ENCODE data around the gene MCUR1.
"Not testable (repeated sequence)": the region's sequence is repeated elsewhere in the genome, so short reads cannot be mapped to it uniquely, and the experiment has no call there.

The MCUR1 gene

DNA sequence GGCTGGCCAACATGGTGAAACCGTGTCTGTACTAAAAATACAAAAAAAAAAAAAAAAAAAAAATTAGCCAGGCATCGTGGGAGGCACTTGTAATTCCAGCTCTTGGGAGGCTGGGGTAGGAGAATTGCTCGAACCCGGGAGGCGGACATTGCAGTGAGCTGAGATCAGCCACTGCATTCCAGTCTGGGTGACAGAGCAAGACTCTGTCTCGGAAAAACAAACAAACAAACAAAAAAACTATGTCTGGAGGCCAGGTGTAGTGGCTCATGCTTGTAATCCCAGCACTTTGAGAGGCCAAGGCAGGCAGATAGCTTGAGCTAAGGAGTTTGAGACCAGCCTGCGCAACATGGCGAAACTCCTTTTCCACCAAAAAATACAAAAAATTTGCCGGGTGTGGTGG is 38.9 kb downstream of the MCUR1 start:
- DNase-seq = not testable (repeated sequence)

DNA sequence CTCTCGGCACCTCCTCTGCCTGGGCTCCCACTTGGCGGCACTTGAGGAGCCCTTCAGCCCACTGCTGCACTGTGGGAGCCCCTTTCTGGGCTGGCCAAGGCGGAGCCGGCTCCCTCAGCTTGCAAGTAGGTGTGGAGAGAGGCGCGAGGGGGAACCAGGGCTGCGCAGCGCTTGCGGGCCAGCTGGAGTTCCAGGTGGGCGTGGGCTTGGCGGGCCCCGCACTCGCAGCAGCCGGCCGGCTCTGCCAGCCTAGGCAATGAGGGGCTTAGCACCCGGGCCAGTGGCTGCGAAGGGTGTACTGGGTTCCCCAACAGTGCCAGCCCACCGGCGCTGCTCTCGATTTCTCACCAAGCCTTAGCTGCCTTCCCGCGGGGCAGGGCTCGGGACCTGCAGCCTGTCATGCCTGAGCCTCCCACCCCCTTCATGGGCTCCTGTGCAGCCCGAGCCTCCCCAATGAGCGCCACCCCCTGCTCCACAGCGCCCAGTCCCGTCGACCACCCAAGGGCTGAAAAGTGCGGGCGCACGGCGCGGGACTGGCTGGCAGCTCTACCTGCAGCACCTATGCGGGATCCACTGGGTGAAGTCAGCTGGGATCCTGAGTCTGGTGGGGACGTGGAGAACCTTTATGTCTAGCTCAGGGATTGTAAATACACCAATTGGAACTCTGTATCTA is 41.9 kb downstream of the MCUR1 start:
- not testable (repeated sequence) for DNase-seq

DNA sequence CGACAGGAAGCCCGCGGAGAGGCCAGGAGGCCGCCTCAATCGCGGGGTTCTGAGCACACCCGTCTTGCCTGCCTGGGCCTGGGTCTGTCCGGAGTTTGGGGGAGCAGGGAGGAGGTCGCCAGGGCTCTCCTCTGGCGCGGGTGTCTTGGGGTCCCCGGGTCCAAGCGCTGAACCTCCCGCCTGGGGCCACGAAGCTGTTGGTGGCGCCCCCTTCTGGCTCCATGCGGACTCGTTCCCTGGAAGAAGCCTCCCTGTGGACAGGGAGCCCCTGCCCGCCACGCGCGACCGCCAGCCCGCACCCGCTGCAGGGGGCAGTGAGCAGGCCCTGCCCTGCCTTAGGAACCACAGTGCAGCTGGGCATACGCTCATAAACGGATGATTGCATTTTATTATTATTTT is 44.7 kb downstream of the MCUR1 start:
- no peak for DNase-seq

DNA sequence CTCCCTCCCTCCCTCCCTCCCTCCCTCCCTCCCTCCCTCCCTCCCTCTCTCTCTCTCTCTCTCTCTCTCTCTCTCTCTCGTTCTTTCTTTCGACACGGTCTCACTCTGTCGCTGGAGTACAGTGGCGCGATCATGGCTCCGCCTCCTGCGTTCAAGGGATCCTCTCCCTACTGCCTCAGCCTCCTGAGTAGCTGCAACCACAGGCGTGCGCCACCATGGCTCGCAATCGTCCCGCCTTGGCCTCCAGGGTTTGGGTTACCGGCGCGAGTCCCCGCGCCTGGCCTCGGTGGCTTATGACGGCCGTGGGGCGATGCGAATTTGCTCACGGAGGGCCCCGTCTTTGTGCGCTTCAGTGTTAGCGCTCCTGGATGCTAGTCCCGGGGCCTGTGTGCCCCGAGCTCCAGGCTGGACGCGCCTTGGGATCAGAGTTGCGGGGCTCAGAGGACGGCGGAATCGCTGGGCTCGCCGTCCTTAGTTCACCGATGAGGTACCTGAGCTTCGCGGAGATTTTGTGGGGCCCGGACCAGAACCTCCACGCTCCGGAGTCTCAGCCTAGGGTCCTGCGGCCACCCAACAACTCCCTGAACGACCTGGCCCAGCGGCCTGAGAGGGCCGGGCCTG is 45.2 kb downstream of the MCUR1 start:
- no peak for DNase-seq

DNA sequence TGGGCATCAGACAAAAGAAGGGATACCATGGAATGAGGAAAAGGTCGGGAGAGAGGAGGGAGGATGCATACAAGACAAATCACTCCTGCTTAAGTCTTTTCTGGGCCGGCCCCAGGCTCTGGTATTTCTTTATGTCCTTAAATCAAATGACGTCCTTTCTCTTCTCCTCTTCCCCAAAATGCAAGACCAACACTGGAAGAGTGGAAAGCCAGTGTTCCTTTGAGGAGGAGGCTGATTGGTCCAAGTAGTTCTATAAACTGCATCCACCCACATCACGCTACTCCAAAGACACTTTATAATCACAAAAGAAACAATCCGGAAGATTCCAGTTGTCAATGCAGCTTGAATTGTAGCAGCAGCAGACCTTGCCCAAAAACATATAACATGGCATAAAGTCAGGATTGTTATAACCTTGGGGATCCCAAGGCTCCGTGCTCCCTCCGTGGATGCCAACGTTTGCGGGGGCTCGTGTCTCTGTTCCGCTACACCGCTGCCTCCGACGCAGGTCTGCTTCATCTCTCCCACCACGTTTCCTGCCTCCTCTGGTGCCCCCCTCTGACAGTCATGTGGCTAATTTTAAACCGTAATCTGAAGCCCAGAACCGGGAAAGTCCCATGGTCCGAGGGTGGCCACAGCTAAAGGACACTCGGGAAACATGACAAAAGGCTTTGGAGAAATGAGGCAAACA is 47.1 kb downstream of the MCUR1 start:
- peak; percentile 31 for DNase-seq

DNA sequence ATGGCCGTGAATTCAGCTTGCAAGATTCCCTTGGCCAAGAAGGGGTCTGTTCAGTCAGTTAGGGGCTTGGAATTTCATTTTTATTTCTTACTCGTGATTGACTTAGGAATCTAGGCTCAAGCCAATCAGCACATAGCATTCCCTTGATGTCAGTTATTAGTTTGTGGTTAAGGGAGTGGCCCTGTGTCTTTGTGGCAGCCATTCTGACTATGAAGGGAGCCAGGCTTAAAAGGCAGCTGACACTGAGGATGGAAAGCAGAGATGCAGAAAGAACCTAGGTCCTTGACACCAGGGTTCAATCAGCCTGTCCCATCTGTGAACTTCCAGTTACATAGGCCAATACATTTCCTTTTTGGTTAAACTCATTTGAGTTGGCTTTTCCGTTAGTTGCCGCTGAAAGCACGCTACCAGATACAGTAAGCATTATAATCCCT is 48.1 kb downstream of the MCUR1 start:
- no peak for DNase-seq

DNA sequence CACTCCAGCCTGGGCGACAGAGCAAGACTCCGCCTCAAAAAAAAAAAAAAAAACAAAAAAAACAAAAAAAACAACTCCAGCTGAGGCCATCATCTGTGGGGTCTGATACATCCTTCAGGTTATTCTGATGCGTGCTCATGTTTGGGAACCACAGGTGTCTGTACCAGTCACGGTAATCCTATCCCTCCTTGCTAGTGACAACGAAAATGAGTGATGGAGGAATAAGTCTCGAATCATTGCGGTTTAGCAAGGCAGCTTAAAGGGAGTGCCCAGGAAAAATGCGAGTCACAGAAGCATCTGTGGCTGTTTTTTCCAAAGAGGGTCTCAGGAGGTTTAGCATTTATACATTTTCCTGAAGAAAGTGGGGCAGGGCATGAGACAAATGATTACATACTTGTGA is 48.8 kb downstream of the MCUR1 start:
- DNase-seq = no peak

DNA sequence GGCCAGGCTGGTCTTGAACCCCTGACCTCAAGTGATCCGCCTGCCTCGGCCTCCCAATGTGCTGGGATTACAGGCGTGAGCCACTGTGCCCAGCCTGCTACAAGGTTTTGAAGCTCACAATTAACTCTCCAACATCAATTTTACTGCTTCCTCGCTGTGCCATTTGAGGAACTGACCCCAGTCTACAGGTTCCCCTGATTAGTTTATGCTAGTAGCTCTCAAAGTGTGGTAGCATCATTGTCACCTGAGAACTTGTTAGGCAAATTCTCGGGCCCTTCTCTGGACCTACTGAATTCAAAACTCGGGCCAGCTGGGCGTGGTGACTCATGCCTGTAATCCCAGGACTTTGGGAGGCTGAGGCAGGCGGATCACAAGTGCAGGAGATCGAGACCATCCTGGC is 49.4 kb downstream of the MCUR1 start:
- no peak for DNase-seq

DNA sequence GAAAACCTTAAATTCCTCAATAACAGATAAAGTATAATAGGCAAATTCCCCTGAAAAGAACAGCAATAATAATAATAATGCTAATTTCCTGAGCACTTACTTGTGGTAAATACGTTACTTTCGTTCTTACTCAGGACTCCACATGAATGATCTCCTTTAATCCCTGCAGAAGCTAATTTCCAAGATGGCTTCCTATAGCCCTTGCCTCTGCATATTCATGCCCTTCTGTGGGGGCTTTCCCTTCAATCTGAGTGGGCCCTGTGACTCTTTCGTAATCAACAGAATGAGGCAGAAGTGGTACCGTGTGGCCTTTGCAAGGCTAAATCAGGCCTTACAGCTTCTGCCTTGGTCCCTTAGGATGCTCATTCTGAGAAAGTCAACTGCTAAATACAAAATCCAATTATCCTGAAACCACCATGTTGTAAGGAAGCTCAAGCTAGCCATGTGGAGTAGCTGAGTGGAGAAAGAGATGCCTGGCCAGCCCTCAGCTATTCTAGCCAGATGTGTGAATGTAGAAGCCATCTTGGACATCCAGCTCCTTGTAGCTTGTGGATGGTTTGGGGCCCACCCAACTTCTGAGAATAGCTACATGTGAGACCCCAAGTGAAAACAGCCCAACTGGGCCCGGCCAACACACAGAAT is 50.5 kb downstream of the MCUR1 start:
- no peak for DNase-seq

DNA sequence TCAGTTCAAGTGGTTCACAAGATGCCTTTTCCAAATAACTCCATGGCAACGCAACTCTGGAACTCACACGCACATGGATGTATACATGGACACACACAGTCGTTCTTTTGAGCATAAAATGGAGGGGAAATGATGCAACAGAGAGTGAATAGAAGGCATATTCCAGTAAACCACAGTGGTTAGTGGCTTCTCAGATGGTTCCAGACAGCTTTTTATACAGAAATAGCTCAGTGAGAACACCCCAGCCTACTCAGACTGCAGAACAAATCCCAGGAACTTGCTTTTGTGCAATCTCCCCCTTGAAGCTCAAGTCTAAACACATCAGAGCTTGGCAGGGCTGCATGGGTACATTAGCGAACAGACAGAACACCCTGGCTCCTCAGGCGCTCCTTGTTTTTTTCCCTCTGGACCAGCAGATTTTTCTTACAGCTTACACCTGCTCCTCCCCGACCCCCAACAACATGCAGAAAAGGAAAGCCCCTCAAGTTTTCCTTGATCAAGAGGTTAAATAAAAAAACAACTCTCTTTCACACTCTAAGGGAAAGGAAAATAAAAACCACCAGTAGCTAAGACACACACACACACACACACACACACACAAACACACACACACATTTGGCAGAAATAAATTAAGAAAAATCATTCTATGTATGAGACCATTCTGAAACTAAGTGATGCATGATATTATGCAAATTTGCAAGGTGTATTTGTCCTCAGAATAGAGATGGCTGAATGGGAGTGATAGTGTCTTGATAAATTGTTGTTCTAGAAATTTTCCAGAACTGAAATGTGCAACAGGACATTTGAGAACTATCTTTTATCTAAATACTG is 51.5 kb downstream of the MCUR1 start:
- no peak for DNase-seq

DNA sequence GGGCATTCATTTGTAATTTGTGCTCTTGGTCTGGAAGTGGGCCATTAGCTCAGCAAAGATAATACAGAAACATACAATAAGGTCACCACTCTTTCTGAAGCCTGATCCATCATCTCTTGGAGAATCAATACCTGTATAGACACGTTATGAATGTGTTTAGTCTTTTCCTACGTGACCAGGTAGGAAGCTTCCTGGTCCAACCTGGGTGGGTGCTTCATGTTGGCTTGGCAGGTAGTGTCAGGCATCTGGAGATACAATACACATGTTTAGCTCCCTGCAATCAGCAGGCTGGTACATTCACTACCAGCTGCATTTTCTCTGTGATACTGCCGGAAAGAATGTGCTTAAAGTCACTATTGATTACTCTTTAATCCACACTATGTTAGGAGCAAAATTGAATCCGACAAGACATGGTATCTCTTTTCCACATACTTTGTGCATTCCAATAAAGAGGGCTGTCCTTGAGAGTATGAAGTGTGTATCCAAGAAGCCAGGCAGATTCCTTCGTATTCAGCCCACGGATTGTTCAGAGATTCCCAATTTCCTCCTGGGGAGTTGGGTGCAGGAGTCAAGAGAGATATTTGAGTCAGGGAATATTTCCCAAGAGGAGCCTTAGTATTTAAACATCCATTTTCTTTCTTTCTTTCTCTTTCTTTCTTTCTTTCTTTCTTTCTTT is 52.9 kb downstream of the MCUR1 start:
- DNase-seq = no peak

DNA sequence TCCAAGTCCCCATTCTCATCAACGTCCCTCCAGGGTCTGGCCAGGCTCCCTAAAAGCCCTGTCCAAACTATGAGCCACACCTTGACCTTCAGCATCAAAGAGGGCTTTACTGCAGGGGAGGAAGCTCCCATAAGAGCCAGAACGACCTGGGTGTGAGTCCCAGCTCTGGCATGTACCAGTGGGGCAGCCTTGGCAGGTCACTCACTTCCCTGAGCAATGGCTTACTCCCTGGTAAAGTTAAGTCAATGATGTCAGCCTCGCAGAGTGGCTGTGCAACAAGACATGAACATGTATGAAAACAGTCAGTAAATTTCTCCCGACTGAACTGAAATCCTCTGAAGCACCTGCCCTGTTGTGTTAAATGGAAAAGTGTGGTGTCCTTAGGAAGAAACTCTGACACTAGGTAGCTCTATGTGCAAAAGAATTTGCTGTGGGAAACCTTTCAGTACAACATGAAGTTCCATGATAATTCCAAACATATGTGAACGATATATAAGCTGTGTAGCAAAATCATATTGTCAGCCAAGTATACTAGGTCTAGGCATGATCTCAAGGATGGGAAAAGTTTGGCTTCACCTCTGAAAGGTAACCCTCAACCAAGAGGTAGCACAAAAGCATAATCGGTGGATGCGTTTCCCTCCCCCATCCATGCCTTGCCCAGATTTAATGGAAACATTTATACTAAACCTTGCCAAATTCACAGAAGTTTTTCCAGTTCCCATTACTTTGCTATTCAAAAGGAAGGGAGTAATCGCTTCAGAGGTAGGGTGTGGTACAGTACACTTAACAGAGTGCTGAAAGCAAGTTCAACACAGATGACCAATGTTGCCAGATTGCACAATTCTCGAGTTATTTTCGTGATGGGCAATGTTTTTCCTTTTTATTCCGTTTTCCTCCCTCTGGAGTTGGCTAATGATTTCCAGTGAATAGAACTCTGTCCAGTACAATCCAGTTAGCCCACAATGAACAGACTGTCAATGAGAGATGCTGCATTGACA is 53.8 kb downstream of the MCUR1 start:
- no peak for DNase-seq

DNA sequence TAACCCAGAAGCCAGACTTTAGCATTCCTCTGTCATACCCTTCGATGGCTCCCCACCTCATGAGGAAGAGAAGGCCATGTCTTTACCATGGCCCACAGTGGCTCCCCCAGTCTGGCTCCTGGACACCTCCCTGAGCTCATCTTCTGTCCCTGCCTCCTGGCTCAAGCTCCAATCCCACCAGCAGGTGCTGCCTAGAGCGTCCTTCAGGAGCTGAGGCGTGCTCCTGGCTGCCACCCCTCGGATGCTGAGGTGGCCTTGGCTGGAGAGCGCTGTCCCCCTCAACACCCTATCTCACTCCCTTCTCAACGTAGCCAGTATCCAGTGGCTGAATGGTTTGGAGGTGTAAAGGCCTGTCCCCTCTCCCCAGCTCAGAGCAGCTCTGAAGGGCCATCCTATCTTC is 55.3 kb downstream of the MCUR1 start:
- no peak for DNase-seq

DNA sequence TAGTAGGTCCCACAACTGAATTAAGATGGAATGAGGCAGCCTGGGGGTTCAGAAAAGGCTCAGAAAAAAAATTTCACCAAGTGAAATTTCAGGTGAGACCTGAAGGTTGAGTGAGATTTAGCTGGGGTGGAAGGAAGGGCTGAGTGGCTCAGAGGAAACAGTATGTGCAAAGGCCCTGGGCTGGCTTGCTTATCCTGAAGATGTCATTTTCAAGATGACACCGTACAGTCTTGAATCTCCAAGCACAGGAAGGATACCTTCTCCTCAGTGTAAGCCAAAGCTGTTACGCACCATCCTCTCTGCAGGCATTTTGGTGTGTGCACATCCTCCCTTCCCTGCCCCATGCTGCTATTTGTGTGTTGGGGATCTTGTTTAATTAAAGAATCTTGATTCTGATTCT is 59.7 kb downstream of the MCUR1 start:
- DNase-seq = no peak

DNA sequence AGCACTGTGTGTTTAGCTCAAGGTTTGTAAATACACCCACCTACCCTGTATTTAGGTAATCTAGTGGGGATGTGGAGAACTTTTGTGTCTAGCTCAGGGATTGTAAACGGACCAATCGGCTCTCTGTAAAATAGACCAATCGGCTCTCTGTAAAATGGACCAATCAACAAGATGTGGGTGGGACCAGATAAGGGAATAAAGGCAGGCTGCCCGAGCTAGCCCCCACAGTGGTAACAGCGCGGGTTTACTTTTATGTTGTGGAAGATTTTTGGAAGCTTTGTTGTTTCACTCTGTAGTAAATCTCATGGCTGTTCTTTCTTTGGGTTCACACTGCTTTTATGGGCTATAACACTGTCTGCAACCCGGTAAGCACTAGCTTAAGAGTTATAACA is 70.6 kb downstream of the MCUR1 start:
- DNase-seq = no peak

DNA sequence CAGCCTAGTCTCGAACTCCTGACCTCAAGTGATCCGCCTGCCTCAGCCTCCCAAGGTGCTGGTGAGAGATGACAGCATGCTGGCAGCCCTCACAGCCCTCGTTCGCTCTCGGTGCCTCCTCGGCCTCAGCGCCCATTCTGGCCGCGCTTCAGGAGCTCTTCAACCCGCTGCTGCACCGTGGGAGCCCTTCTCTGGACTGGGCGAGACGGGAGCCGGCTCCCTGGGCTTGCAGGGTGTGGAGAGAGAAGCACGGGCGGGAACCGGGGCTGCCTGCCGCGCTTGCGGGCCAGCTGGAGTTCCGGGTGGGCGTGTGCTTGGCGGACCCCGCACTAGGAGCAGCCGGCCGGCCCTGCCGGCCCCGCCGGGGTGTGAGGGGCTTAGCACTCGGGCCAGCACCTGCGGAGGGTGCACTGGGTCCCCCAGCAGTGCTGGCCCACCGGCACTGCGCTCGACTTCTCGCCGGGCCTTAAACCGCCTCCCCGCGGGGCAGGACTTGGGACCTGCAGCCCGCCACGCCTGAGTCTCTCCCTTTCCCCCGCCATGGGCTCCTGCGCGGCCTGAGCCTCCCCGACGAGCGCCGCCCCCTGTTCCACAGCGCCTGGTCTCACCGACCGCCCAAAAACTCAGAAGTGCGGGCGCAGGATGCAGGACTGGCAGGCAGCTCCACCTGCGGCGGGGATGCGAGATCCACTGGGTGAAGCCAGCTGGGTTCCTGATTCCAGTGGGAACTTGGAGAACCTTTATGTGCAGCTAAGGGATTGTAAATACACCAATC is 71.2 kb downstream of the MCUR1 start:
- no peak for DNase-seq

DNA sequence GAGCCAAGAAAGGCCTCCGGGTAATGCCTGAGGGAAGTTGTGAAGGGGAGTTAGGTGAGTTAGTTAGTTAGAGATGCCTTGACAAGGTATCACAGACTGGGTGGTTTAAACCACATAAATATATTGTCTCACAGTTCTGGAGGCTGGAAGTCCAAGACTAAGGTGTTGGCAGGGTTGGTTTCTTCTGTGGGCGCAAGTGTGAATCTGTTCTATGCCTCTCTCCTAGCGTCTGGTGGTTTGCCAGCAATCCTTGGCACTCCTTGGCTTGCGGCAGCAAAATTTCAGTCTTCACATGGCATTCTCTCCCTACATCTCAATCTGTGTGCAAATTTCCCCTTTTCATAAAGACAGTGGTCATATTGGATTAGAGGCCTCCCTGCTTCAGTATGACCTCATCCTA is 73.0 kb downstream of the MCUR1 start:
- DNase-seq = no peak

All from CD4-positive, alpha-beta T cell treated with Interferon gamma for 1 hour (primary cell).